ENCODE data around the gene TMED6.

Gene TMED6

DNA sequence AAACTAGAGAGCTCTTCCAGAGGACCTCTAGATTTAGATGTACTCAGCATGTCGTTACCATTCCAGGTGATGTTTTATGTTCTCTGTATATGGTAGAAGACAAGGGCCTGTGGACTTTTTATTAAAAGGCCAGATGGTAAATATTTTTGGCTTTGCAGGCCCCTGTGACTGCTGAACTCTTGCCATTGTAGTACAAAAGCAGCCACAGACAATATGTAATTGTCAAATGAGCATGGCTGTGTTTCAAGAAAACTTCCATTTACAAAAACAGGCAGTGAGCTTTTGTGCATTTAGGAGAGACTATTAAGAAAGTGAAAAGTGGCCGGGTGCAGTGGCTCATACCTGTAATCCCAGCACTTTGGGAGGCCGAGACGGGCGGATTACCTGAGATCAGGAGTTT lies 7.4 kb downstream of the TMED6 start:
- no peak for TF ChIP-seq EZH2phosphoT487 (IDR thresholded peaks at IDR 0.05; ENCODE audit: borderline replicate concordance, low read length)
- TF ChIP-seq, protein P1, sequence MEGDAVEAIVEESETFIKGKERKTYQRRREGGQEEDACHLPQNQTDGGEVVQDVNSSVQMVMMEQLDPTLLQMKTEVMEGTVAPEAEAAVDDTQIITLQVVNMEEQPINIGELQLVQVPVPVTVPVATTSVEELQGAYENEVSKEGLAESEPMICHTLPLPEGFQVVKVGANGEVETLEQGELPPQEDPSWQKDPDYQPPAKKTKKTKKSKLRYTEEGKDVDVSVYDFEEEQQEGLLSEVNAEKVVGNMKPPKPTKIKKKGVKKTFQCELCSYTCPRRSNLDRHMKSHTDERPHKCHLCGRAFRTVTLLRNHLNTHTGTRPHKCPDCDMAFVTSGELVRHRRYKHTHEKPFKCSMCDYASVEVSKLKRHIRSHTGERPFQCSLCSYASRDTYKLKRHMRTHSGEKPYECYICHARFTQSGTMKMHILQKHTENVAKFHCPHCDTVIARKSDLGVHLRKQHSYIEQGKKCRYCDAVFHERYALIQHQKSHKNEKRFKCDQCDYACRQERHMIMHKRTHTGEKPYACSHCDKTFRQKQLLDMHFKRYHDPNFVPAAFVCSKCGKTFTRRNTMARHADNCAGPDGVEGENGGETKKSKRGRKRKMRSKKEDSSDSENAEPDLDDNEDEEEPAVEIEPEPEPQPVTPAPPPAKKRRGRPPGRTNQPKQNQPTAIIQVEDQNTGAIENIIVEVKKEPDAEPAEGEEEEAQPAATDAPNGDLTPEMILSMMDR (IDR thresholded peaks at IDR 0.05; ENCODE audit: low read depth, low read length, poor library complexity, severe bottlenecking), result no peak
- Histone ChIP-seq H3K79me2 (ENCODE audit: control insufficient read depth, low read length) (peaks cover 41% of the 10 kb centered on the region), H3K9me2 (replicated peaks; ENCODE audit: control insufficient read depth, low read length) (no peaks in the 10 kb centered on the region), H3K4me3 (ENCODE audit: low read length) (no peak overlapping the region), H3K4me2 (ENCODE audit: low read length) (no peak overlapping the region), H3K36me3 (ENCODE audit: control insufficient read depth, low read length) (peaks cover 59% of the 10 kb centered on the region), H3K4me1 (ENCODE audit: control insufficient read depth, low read length) (peaks cover 32% of the 10 kb centered on the region), H4K20me1 (ENCODE audit: control insufficient read depth, insufficient read depth, low read depth, low read length) (no peaks in the 10 kb centered on the region; the same call in 1 of the 2 replicates), H3K27me3 (ENCODE audit: control insufficient read depth, low read length) (no peaks in the 10 kb centered on the region), H3K27ac (ENCODE audit: low read depth, low read length) (no peak overlapping the region), H3K9me3 (ENCODE audit: control insufficient read depth, insufficient read depth, low read length) (no peaks in the 10 kb centered on the region), H3F3A (ENCODE audit: control insufficient read depth, insufficient read depth) (peaks cover 23% of the 10 kb centered on the region)

DNA sequence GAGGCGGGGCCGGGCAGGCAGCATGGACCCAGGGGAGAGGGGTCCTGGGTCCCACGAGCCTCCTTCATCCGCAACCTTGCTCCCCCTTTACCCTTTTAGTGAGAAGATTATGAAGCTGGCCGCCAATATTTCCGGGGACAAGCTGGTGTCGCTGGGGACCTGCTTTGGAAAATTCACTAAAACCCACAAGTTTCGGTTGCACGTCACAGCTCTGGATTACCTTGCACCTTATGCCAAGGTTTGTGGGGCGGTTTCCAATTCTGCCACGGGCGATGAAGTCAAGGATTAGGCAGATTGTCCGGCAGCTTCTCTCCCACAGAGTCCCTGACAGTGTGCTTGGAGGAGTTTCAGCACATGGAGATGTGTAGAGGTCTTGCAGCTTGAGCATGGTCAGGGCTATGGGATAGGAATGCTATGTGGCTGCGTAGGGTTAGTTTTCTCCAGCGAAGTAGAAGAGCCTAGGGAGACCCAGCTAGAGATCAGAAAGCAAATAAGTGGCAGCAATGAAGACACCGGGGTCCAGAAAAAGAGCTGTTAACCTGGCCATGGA lies 11.4 kb downstream of the TMED6 start:
- H3K4me2 ChIP-seq (ENCODE audit: low read length), result peak overlapping the region; percentile 87
- H3K36me3 ChIP-seq (ENCODE audit: control insufficient read depth, low read length), result peaks cover 60% of the 10 kb centered on the region
- no peaks in the 10 kb centered on the region for H3K27me3 ChIP-seq (ENCODE audit: control insufficient read depth, low read length)
- H3K27ac ChIP-seq (ENCODE audit: low read depth, low read length), result peak overlapping the region; percentile 70
- TF ChIP-seq, protein P1 (IDR thresholded peaks at IDR 0.05; ENCODE audit: low read depth, low read length, poor library complexity, severe bottlenecking), result no peak
- no peak for TF ChIP-seq EZH2phosphoT487 (IDR thresholded peaks at IDR 0.05; ENCODE audit: borderline replicate concordance, low read length)
- peaks cover 62% of the 10 kb centered on the region for H3K79me2 ChIP-seq (ENCODE audit: control insufficient read depth, low read length)
- H3F3A ChIP-seq (ENCODE audit: control insufficient read depth, insufficient read depth), result peaks cover 8% of the 10 kb centered on the region
- peaks cover 29% of the 10 kb centered on the region for H3K4me1 ChIP-seq (ENCODE audit: control insufficient read depth, low read length)
- H4K20me1 ChIP-seq (ENCODE audit: control insufficient read depth, insufficient read depth, low read depth, low read length), result no peaks in the 10 kb centered on the region
- peak overlapping the region; percentile 91 for H3K4me3 ChIP-seq (ENCODE audit: low read length)
- no peaks in the 10 kb centered on the region for H3K9me3 ChIP-seq (ENCODE audit: control insufficient read depth, insufficient read depth, low read length)
- H3K9me2 ChIP-seq (replicated peaks; ENCODE audit: control insufficient read depth, low read length), result no peaks in the 10 kb centered on the region

DNA sequence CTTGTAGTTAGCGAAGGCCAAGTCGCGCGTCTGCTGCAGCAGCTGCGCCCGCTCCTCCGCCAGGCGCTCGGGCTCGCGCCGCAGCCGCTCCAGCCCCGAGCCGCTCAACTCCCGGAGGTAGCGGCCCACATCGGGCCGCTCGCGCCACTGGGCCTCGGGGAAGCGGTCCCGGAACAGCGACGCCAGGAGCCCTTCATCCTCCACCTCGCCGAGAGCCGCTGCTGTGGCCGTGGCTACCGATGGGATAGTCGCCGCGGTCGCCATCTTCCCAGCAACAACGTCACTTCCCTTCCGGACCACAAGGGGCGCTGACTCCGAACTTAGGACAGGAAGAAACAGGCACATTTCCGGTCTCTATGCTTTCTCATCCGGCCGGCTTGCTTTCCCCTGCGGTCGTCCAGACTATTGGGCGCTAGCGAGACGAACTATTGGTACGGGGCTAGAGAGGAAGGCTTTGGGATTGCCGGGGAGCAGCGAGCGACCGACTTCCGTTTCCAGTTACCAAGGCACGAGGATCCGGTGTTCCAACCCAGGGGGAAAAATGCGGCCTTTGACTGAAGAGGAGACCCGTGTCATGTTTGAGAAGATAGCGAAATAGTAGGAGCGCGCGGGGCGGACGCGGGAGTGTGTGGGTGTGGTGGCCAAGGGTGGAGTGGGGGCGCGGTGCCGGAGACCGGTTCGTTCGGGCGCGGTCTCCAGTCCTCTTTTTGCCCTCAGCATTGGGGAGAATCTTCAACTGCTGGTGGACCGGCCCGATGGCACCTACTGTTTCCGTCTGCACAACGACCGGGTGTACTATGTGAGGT lies 12.1 kb downstream of the TMED6 start, which contains the start of the genes COG8 and NIP7:
Gene COG8, minus strand, starts transcription at position 276 of the 806 bp plus-strand sequence. Its CDS starts 12 bp downstream, at position 264.
Gene NIP7, plus strand, starts transcription at position 484 of the 806 bp plus-strand sequence. Its CDS starts 58 bp downstream, at position 542.
- Histone ChIP-seq H3K79me2 (ENCODE audit: control insufficient read depth, low read length) (peaks cover 62% of the 10 kb centered on the region), H3K27me3 (ENCODE audit: control insufficient read depth, low read length) (no peaks in the 10 kb centered on the region), H3K27ac (ENCODE audit: low read depth, low read length) (peak within 1 kb of the TSS; percentile 70), H3K4me2 (ENCODE audit: low read length) (peak within 1 kb of the TSS; percentile 87), H3K9me2 (replicated peaks; ENCODE audit: control insufficient read depth, low read length) (no peaks in the 10 kb centered on the region), H3K9me3 (ENCODE audit: control insufficient read depth, insufficient read depth, low read length) (no peaks in the 10 kb centered on the region), H3K4me3 (ENCODE audit: low read length) (peak within 1 kb of the TSS; percentile 91), H3K36me3 (ENCODE audit: control insufficient read depth, low read length) (peaks cover 66% of the 10 kb centered on the region), H3K4me1 (ENCODE audit: control insufficient read depth, low read length) (peaks cover 28% of the 10 kb centered on the region), H4K20me1 (ENCODE audit: control insufficient read depth, insufficient read depth, low read depth, low read length) (no peaks in the 10 kb centered on the region), H3F3A (ENCODE audit: control insufficient read depth, insufficient read depth) (peaks cover 8% of the 10 kb centered on the region)
- TF ChIP-seq, protein P1 (IDR thresholded peaks at IDR 0.05; ENCODE audit: low read depth, low read length, poor library complexity, severe bottlenecking), result peak; percentile 78
- no peak for TF ChIP-seq EZH2phosphoT487 (IDR thresholded peaks at IDR 0.05; ENCODE audit: borderline replicate concordance, low read length)

Data from DOHH2 (cell line).